Muscle layer of colon (tissue), 2 donors: ENCODE results near the gene BANP.
"Not testable (repeated sequence)": the region's sequence is repeated elsewhere in the genome, so short reads cannot be mapped to it uniquely, and the experiment has no call there.

Source experiments
- H3K27ac ChIP-seq: one replicate; pipeline ENCODE4 v1.7.0; 2013; ENCODE audit warnings: low read depth, mild to moderate bottlenecking, low read length, moderate library complexity
- H3K27me3 ChIP-seq, 2 donors: one replicate each; pipeline ENCODE4 v1.7.0; 2013; ENCODE audit warnings: low read length in 2 of 2, mild to moderate bottlenecking in 2 of 2; ENCODE audit not compliant: insufficient read depth in 2 of 2, control insufficient read depth in 1 of 2
- H3K36me3 ChIP-seq: one replicate; pipeline ENCODE4 v1.7.0; 2013; ENCODE audit warnings: mild to moderate bottlenecking, low read length; ENCODE audit not compliant: insufficient read depth
- H3K4me1 ChIP-seq: one replicate; pipeline ENCODE4 v1.7.0; 2013; ENCODE audit warnings: mild to moderate bottlenecking, low read length; ENCODE audit not compliant: insufficient read depth
- H3K4me3 ChIP-seq, 2 donors: one replicate each; pipeline ENCODE4 v1.7.0; 2013; ENCODE audit warnings: low read length in 2 of 2, low read depth in 1 of 2, mild to moderate bottlenecking in 1 of 2, moderate library complexity in 1 of 2
- H3K9ac ChIP-seq: one replicate; pipeline ENCODE4 v1.7.0; 2013; ENCODE audit warnings: low read length
- H3K9me3 ChIP-seq: one replicate; pipeline ENCODE4 v1.7.0; 2013; ENCODE audit warnings: mild to moderate bottlenecking, low read length
- donor health status: abdominal sarcoma.
- donor health status: Adenocarcinoma of cecum.

BANP gene

DNA sequence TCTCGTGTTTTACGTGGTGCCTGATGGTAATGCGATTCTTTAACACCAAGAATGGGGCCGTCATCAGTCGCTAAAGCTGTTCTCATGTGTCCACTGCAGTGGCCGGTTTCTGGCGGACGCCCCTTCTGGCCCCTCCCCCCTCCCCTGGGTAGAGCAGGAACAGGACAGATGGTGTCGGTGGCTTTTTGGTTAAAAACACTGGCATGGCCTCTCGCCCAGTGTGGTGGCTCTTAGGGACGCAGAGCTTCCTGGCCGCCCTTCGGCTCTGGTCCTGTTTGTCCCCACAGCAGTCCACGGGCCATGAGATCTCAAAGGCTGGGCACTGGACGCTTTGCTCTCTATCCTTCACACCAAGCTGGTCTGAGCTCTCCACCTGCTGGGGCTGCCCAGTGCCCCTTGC is 151.8 kb downstream of the BANP start:
- no peaks in the 10 kb centered on the region for H3K9me3 ChIP-seq
- H3K4me3 ChIP-seq, result no peak overlapping the region
- H3K4me1 ChIP-seq, result no peaks in the 10 kb centered on the region
- no peak overlapping the region for H3K9ac ChIP-seq
- peaks cover 0 to 11% of the 10 kb centered on the region in 2 donors for H3K27me3 ChIP-seq
- no peaks in the 10 kb centered on the region for H3K36me3 ChIP-seq
- no peak overlapping the region for H3K27ac ChIP-seq

DNA sequence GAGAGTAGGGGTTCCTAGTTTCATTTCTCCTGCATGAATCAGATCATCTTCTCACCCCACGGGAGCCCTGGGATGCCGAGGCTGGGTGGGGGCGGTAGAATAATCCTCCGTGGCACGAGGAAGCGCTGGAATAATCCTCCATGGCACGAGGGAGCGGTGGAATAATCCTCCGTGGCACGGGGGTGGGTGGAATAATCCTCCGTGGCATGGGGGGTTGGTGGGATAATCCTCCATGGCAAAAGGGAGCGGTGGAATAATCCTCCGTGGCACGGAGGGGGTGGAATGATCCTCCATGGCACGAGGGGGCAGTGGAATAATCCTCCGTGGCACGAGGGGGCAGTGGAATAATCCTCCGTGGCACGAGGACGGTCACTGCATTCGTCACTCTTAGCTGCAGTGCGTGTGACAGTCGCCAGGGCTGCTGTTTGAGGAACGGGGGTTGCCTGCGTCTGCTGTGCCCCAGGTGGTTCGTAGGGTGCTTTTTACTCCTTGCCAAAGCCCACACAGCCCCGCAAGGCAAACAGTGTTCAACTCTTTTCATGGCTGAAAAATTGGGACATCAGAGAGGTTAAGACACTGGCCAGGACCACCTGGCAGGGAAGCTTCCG is 152.5 kb downstream of the BANP start:
- peaks cover 0 to 11% of the 10 kb centered on the region in 2 donors for H3K27me3 ChIP-seq
- no peak overlapping the region for H3K4me3 ChIP-seq
- H3K9me3 ChIP-seq, result no peaks in the 10 kb centered on the region
- no peak overlapping the region for H3K27ac ChIP-seq
- no peaks in the 10 kb centered on the region for H3K36me3 ChIP-seq
- no peaks in the 10 kb centered on the region for H3K4me1 ChIP-seq
- H3K9ac ChIP-seq, result no peak overlapping the region

DNA sequence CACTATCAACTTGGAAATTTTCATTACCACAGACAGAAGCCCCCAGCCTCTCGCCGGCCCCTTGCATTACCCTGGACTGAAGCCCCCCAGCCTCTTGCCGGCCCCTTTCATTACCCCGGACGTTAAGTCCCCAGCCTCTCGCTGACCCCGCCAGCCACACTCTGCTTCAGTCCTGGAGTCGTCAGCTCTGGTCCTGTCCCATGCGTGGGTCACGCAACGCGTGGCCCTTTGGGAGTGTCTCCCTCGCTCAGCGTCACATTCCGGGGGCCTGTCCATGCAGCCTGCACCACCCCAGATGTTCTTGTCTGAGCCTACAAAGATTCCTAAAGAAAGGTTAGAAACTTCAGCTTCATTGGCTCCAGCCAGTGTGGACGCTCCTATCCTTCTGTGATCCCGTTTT is 153.1 kb downstream of the BANP start:
- H3K9ac ChIP-seq, H3K4me3 ChIP-seq, H3K4me1 ChIP-seq, H3K27me3 ChIP-seq, H3K9me3 ChIP-seq, H3K27ac ChIP-seq, H3K36me3 ChIP-seq: not testable (repeated sequence)

DNA sequence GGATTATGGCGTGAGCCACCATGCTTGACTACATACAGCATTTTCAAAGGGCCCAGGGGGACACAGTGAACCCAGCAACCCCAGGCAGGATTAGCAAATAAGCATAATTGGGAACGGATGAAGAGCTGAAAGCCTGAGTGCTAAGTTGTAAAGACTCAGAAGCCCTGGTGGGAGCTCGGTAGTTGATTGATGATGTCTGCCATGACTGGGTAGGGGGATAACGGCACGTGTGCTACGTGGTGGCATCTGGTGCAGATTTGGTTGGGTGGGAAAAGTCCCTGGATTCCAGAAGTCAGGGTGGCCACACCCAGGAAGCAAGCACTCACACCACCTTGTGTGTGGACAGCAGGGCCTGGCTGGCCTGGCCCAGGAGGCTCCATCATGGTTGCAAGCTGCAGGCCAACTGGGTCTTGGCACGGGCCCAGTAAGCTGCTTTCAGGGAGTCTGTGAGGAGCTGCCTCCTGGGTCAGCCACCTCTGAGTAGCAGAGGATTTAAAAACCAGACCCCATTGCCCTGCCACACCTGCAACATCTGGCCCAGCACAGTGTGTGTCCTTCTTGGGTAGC is 154.4 kb downstream of the BANP start:
- H3K36me3 ChIP-seq, H3K4me3 ChIP-seq, H3K4me1 ChIP-seq, H3K27me3 ChIP-seq, H3K27ac ChIP-seq, H3K9ac ChIP-seq, H3K9me3 ChIP-seq: not testable (repeated sequence)

DNA sequence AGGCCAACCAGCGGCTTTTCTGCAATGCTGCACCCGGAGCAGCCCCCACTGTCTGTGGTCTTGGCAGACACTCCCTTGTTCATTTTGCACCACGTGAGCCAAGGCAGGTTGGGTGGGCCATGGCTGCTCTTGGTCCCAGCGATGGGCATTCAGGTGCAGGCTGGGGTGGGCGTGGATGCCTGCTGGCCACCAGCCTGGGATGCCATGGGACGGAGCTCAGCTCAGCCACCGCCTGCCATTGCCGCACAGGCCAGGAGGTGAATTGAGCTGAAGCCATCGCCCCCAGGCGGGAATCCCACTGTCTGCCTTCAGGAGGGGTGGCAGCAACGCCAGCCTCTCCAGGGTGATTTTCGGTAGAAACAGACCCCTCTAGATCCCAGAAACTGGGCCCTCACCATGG is 155.3 kb downstream of the BANP start:
- not testable (repeated sequence) for H3K36me3 ChIP-seq, H3K9me3 ChIP-seq, H3K4me3 ChIP-seq, H3K9ac ChIP-seq, H3K4me1 ChIP-seq, H3K27me3 ChIP-seq, H3K27ac ChIP-seq

DNA sequence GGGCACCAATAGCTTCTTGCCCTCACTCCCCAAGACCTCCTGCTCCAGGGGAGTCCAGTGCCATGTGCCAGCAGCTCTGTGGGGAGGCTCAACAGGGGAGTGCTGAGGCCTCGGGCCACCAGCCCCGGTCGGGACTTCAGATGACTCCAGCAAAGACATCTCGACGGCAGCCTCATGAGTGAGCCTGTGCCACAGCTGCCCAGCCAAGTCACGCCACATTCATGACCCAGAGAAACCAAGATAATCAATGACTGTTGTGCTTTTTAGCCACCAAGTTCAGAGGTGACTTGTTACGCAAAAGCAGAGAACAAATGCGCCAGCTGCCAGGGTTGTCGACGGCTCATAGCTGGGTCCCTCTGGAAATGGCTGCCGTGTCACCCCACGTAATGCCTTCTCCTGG is 157.5 kb downstream of the BANP start:
- no peak overlapping the region for H3K4me3 ChIP-seq
- no peak overlapping the region for H3K27ac ChIP-seq
- no peaks in the 10 kb centered on the region for H3K27me3 ChIP-seq
- no peaks in the 10 kb centered on the region for H3K36me3 ChIP-seq
- H3K9ac ChIP-seq, result no peak overlapping the region
- no peaks in the 10 kb centered on the region for H3K4me1 ChIP-seq
- no peaks in the 10 kb centered on the region for H3K9me3 ChIP-seq

DNA sequence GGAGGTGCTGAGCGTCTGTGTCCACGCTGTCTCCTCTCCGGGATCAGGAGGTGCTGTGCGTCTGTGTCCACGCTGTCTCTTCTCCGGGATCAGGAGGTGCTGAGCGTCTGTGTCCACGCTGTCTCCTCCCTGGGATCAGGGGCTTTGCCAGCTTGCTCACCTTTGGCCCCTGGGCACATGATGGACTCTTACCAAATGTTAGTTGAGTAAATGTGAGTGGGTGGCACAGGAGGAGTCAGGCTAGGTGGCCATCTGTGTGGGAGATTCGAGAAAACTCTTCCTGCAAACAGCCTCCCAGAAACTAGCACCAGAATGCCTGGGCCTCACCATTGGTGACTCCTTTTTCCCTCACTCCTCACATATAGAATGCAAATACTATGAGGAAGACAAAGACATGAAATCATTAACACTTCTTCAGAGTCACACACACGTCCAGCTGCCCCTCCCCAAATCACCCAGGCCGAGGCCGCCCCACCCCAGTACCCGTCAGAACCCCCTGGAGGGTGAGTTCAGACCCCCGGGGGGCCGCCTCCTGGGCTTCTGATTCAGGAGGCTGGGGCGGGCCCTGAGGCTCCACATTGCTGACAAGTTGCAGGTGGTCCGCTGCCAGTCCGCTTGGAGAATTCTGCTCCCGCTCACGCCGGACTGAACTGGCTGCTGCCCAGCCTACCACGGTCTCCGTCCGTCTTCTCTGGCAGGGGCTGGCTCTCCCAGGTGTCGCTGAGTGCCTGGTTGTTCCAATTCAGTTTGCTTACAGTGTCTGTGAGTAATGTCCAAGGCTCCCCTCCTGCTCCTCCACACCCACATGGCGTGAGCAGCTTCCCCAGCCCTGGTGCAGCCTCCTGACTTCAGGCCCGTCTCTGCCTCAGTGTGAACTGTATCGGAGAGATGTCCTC is 158.7 kb downstream of the BANP start:
- H3K27me3 ChIP-seq, H3K4me1 ChIP-seq, H3K9ac ChIP-seq, H3K9me3 ChIP-seq, H3K27ac ChIP-seq, H3K4me3 ChIP-seq, H3K36me3 ChIP-seq: not testable (repeated sequence)

DNA sequence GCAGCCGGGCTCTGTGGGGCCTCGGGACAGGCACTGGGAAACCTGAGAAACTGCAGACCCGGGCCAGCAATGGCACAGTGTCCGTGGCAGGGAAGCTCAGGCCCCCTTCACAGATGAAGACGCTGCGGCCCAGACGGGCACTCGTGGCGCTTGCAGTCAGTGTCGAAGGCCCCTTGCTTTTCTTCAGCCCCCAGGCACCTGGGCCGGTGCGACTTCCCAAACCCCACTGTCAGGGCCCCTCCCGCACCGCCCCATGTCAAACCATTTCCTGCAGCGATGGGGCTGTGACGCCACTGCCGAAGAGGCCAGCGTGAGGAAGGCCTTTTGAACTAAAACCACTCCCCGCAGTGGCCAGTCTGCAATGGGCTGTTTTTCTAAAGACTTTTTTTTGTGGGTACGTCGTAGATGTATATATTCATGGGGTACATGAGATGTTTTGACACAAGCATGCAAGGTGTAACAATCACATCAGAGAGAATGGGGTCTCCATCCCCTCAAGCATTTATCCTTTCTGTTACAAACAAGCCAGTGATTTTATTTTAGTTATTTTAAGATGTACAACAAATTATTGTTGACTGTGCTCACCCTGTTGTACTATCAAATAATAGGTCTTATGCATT is 159.8 kb downstream of the BANP start:
- H3K4me1 ChIP-seq, H3K27ac ChIP-seq, H3K9ac ChIP-seq, H3K4me3 ChIP-seq, H3K27me3 ChIP-seq, H3K9me3 ChIP-seq, H3K36me3 ChIP-seq: not testable (repeated sequence)

DNA sequence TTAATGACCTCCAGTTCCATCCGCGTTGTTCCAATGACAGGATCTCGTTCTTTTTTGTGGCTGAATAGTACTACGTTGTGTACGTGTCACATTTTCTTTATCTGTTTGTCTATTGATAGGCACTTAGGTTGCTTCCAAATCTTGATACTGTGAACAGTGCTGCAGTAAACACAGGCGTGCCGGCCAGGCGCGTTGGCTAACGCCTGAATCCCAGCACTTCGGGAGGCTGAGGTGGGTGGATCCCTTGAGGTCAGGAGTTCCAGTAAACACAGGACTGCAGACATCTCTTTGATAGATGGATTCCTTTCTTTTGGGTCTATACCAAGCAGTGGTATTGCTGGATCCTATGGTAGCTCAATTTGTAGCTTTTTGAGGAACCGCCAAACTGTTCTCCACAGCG is 160.7 kb downstream of the BANP start:
- not testable (repeated sequence) for H3K4me3 ChIP-seq, H3K27me3 ChIP-seq, H3K9ac ChIP-seq, H3K27ac ChIP-seq, H3K36me3 ChIP-seq, H3K4me1 ChIP-seq, H3K9me3 ChIP-seq

DNA sequence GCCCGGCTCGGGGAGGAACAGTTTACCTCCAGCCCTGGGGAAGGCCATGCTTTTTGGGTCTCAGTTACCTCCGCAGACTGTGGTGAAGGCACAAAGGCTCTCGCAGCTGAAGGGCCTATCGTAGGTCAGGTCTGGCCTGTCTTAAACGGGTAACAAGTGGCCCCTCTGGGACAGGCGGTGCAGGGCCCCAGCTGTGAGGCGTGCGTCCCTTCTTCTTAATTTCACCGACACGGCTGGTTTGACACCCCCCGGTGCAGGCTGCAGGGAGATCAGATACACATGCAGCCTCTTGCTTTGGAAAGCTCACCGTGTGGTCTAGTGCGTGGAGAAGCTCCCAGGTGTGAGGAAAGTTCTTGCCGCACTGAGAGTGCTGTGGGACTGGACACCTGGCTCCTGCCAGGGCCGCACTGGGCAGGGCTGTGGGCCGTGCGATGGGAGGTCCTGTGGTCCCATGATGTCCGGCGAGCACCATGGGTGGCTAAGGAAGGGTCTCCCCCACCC is 162.4 kb downstream of the BANP start:
- Histone ChIP-seq H3K4me3 (no peak overlapping the region), H3K27me3 (no peaks in the 10 kb centered on the region), H3K36me3 (no peaks in the 10 kb centered on the region), H3K27ac (no peak overlapping the region), H3K4me1 (no peaks in the 10 kb centered on the region), H3K9ac (no peak overlapping the region), H3K9me3 (no peaks in the 10 kb centered on the region)

DNA sequence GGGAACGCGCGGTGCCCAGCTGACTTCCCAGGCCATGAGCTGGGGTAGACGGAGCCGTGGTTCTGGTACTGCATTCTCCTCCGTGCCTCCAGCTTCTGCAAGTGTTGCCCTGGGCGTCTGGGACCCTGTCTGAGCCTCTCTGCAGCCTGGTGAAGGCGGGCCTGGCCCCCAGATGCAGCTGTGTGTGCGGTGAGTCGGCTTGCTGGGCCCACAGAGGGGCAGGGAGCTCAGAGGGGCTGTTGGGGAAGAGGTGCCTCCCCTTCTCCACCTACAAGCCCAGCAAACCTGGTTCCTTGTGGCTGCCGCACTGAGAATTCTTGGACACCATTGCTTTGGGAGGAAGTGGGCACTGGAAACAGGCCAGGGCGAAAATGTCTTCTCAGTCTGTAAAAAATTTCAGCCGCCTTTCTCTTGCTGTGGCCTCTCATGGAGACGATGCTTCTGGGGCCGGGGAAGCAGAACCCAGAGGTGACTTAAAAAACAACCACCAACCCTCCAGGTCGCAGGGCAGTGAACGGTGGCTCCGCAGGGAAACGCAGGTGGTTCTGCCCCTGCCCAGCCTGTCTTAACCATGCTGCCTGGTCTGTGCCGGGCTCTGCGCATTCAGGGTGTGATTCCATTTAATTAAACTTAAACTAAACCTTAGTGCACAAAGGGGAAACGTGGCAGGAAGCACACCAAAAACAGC is 163.5 kb downstream of the BANP start:
- not testable (repeated sequence) for H3K4me1 ChIP-seq, H3K9me3 ChIP-seq, H3K4me3 ChIP-seq, H3K27ac ChIP-seq, H3K36me3 ChIP-seq, H3K27me3 ChIP-seq, H3K9ac ChIP-seq
